Stomach (tissue), 9 donors: Measurements from ENCODE around the gene OCA2. TPM values are rescaled to one million over a fixed set of nuclear protein-coding genes. Genes with fewer than 3 reads are reported as not detected.
A peak's percentile ranks its signal among the peaks of the same experiment; 100 is the strongest.

Experiments
- DNase-seq, 2 donors: peaks; one replicate each; pipeline versions ENCODE4 v3.0.0 to v3.0.0-alpha.2; 2013 to 2019
- H3K27ac ChIP-seq, 5 donors: fragments of 200-600 bp in 4 of 5; sonication (generic) in 4 of 5; one replicate each; pipeline ENCODE4 v1.5.1; 2013 to 2019; ENCODE audit warnings: mild to moderate bottlenecking in 1 of 5, moderate library complexity in 1 of 5
- H3K27me3 ChIP-seq, 3 donors: fragments of 200-600 bp; sonication (generic); one replicate each; pipeline ENCODE4 v1.5.1; 2017 to 2019; ENCODE audit warnings: mixed run types in 1 of 3
- H3K36me3 ChIP-seq, 4 donors: fragments of 200-600 bp; sonication (generic); 1 replicate in 3 of 4; 2 replicates in 1 of 4; pipeline ENCODE4 v1.5.1; 2016 to 2019
- H3K4me1 ChIP-seq, 4 donors: fragments of 200-600 bp; sonication (generic); one replicate each; pipeline ENCODE4 v1.5.1; 2016 to 2019
- H3K4me3 ChIP-seq, 4 donors: fragments of 200-600 bp; sonication (generic) in 3 of 4; one replicate each; pipeline ENCODE4 v1.5.1; 2016 to 2019; ENCODE audit warnings: mild to moderate bottlenecking in 1 of 4
- H3K9me3 ChIP-seq, 4 donors: fragments of 200-600 bp; sonication (generic); one replicate each; pipeline ENCODE4 v1.5.1; 2016 to 2019
- EP300 ChIP-seq: sonication (generic); formaldehyde crosslinking; IDR thresholded peaks from one replicate; pipeline ENCODE4 v1.6.1; 2017; ENCODE audit warnings: antibody characterized with exemption
- POLR2A ChIP-seq, 4 donors: fragments of 450-650 bp; IDR thresholded peaks; one replicate each; pipeline ENCODE4 v1.6.1; 2016; ENCODE audit warnings: antibody characterized with exemption in 4 of 4, control low read depth in 2 of 4, mild to moderate bottlenecking in 1 of 4, moderate library complexity in 1 of 4
- POLR2AphosphoS5 ChIP-seq, 3 donors: sonication (generic); formaldehyde crosslinking; IDR thresholded peaks; one replicate each; pipeline ENCODE4 v1.6.1; 2016; ENCODE audit warnings: antibody characterized with exemption in 3 of 3
- WGBS, 5 donors: extraction: QIAGEN DNeasy Blood & Tissue Kit in 3 of 5; methylation state at CpG; one replicate each; pipeline versions ENCODE4 v1.1.5 to v1.1.7; 2013 to 2018; 5-methylcytosine and 5-hydroxymethylcytosine counted together
- intact Hi-C: fragments of 100-400 bp; cut with DNase I; formaldehyde crosslinking; loops from one replicate; pipeline ENCODE4 v1.15.1; 2023; ENCODE audit warnings: low total_unique reads
- polyA plus RNA-seq, 3 donors: library from polyadenylated mRNA; stranded (reverse); fragments of 200-250 nt; gene quantifications; one replicate each; pipeline ENCODE4 v1.2.3, GENCODE V29; 2013
- total RNA-seq, 5 donors: library from RNA; depleted of rRNA; stranded (reverse); fragments of >200 nt; gene quantifications; one replicate each; pipeline versions ENCODE4 v1.1.0 to v1.2.3, GENCODE V29; 2014 to 2016
- TF ChIP-seq, protein P1 (sequence below), 7 experiments: fragments of 450-650 bp in 4 of 7; fragments of 200-600 bp in 3 of 7; sonication (generic) in 3 of 7; IDR thresholded peaks; one replicate each; pipeline ENCODE4 v1.5.1; 2016 to 2019; ENCODE audit warnings: antibody characterized with exemption in 7 of 7, control low read depth in 2 of 7, mild to moderate bottlenecking in 1 of 7
- donor health status: healthy with polysubstance abuse.
- donor health status: Bipolar disorder and iron deficiency.
- donor health status: healthy.

OCA2 gene
- total and polyA plus RNA-seq, 8 donors = 0.12 to 0.89 (median 0.65) TPM; not detected in 4

DNA sequence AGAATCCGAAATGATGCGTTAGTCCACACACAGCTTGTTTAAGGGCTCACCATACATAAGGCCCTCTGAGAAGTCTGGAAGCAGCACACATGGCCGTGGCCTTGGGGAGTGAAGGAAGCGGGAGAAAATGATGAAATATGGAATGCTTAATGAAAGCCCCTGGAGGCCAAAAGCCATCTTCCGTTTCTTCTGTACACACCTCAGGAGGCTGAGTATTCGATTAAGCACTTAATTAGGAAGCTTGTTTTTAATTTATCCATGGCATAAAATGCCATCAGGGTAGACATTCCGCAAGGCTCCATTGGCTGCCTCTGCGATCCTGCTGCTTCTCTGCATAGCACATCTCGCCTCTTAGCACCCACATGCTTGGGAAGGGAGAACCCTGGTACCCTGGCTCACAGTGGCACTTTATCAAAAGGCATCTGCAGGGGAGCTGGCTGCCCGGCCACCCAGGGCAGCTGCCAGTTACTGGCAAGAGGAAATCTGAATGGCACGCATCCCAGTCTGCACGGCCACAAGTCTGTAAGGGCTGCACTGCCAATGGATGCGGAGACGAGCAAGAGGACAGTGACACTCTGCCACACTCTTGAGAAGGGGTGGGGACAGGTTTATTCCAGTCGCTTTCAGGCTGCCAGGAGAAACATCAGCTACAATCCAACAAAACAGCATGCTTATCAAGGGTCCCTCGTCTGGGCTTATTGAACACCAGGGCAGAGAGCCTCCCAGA lies 356.2 kb downstream of the OCA2 start:
- WGBS, 5 donors = 72 to 88% (median 83%) methylated on average over 14 to 16 of the region's 16 CpGs
- no peak overlapping the region for H3K27ac ChIP-seq
- no peaks in the 10 kb centered on the region for H3K4me1 ChIP-seq
- no peaks in the 10 kb centered on the region for H3K36me3 ChIP-seq
- no peak overlapping the region for H3K4me3 ChIP-seq
- intact Hi-C loops = no loop called here
- no peak for TF ChIP-seq POLR2A (IDR thresholded peaks at IDR 0.05)
- TF ChIP-seq EP300 = no peak
- TF ChIP-seq, protein P1, sequence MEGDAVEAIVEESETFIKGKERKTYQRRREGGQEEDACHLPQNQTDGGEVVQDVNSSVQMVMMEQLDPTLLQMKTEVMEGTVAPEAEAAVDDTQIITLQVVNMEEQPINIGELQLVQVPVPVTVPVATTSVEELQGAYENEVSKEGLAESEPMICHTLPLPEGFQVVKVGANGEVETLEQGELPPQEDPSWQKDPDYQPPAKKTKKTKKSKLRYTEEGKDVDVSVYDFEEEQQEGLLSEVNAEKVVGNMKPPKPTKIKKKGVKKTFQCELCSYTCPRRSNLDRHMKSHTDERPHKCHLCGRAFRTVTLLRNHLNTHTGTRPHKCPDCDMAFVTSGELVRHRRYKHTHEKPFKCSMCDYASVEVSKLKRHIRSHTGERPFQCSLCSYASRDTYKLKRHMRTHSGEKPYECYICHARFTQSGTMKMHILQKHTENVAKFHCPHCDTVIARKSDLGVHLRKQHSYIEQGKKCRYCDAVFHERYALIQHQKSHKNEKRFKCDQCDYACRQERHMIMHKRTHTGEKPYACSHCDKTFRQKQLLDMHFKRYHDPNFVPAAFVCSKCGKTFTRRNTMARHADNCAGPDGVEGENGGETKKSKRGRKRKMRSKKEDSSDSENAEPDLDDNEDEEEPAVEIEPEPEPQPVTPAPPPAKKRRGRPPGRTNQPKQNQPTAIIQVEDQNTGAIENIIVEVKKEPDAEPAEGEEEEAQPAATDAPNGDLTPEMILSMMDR (IDR thresholded peaks at IDR 0.05) = no peak
- TF ChIP-seq POLR2AphosphoS5 (IDR thresholded peaks at IDR 0.05) = no peak
- peaks cover 0 to 25% (median 6%) of the 10 kb centered on the region in 4 donors for H3K9me3 ChIP-seq
- H3K27me3 ChIP-seq = no peaks in the 10 kb centered on the region
- DNase-seq = no peak

DNA sequence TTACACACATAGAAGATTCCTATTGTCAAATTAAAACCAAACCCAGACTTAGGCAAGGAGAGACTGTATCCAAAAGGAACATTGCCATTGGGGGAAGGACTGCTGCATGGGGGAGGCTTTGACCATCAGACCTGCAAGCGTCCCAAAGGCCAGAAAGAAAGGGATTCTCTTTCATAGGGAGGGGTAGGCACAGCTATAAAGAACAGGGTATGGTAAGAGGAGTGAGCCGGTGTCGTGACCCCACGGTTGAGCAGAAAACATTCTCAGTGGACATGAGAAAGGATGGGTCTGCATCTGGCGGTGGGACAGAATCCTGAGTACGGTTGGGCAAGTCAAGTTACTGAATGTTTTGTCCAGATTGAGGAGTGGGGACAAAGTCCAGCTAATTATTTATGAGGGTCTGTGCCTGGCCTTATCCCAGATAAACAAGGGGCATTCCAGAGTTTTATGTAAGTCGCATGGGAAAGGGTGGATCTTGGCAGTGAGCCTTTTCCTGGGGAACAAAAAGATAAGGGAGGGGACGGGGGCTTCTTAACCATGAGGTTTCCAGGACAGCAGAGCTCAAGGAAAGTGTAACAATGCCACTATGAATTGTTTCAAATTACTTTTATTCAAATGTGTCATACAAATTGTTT lies 357.8 kb downstream of the OCA2 start:
- Histone ChIP-seq H3K4me1 (no peaks in the 10 kb centered on the region), H3K9me3 (peaks cover 0 to 24% (median 7%) of the 10 kb centered on the region in 4 donors), H3K27me3 (no peaks in the 10 kb centered on the region), H3K27ac (no peak overlapping the region), H3K36me3 (no peaks in the 10 kb centered on the region), H3K4me3 (no peak overlapping the region)
- TF ChIP-seq EP300 = no peak
- TF ChIP-seq, protein P1 (IDR thresholded peaks at IDR 0.05) = no peak
- TF ChIP-seq POLR2A (IDR thresholded peaks at IDR 0.05) = no peak
- TF ChIP-seq POLR2AphosphoS5 (IDR thresholded peaks at IDR 0.05) = no peak
- WGBS, 5 donors = 52 to 67% (median 63%) methylated on average over 8 of the region's 8 CpGs
- intact Hi-C loops = no loop called here
- peak in 1 of 2 donors; percentile 9 for DNase-seq

DNA sequence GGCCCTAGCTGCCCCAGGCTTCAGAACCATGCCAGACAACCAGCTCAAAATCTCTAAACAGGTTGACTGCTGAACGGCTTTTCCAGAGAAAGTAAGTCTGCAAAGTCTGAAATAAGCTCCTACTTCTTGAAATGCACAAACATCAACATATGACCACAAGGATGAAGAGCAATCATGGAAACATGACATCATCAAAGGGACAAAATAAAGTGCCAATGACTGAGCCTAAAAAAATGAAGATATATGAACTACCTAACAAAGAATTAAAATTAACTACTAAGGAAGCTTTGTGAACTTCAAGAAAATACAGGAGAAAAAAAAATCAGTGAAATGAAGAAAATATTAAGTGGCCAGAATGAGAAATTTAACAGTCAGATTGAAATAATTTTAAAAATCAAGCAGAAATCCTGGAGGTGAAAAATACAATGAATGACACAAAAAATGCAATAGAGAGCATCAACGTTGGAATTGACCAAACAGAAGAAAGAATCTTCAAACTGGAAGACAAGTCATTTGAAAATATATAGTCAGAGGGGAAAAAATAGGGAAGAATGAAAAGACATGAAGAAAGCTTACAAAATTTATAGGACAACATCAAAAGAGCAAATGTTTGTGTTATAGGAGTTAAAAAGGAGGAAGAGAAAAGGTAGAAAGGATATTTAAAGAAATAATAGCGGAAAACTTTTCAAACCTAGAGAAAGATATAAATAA lies 364.2 kb downstream of the OCA2 start:
- intact Hi-C loops = no loop called here
- DNase-seq = no peak
- peaks cover 0 to 48% (median 30%) of the 10 kb centered on the region in 4 donors for H3K9me3 ChIP-seq
- no peaks in the 10 kb centered on the region for H3K27me3 ChIP-seq
- H3K4me3 ChIP-seq = no peak overlapping the region
- TF ChIP-seq, protein P1 (IDR thresholded peaks at IDR 0.05) = no peak
- no peak for TF ChIP-seq EP300
- TF ChIP-seq POLR2AphosphoS5 (IDR thresholded peaks at IDR 0.05) = no peak
- no peak for TF ChIP-seq POLR2A (IDR thresholded peaks at IDR 0.05)
- no peaks in the 10 kb centered on the region for H3K36me3 ChIP-seq
- no peaks in the 10 kb centered on the region for H3K4me1 ChIP-seq
- 80 to 90% (median 84%) methylated on average over 3 of the region's 3 CpGs for WGBS, 5 donors
- H3K27ac ChIP-seq = no peak overlapping the region

DNA sequence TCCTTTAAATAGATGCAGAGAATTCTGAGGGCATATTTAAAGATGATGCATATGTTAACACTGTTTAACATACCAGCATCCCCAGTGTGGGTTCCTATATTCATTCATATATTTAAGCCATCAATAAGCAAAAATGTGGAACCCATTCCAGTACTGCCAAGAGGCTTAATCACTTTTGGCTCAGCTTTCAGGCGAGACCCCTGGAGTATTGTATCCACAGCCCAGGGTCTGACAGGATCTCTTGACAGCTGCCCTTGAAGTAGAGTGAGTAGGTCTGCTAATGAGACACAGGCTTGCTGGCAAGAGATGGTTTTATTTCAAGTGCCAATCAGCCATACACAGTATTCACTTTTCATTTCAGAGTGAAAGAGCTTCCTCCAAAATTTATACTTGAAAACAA lies 367.3 kb downstream of the OCA2 start:
- intact Hi-C loops = no loop called here
- TF ChIP-seq POLR2AphosphoS5 (IDR thresholded peaks at IDR 0.05) (no peak), EP300 (no peak)
- TF ChIP-seq, protein P1 (IDR thresholded peaks at IDR 0.05) = no peak
- no peak for DNase-seq
- Histone ChIP-seq H3K36me3 (no peaks in the 10 kb centered on the region), H3K4me3 (no peak overlapping the region), H3K27me3 (no peaks in the 10 kb centered on the region), H3K9me3 (peaks cover 0 to 48% (median 28%) of the 10 kb centered on the region in 4 donors), H3K27ac (no peak overlapping the region), H3K4me1 (no peaks in the 10 kb centered on the region)
- WGBS, 5 donors = 63 to 85% (median 76%) methylated on average over 1 of the region's 1 CpG
